Common myeloid progenitor, CD34-positive (primary cell): ENCODE measurements around the gene ARFGEF2.

Experiments used
- CTCF ChIA-PET: fragments of 350-600 bp; sonication (Branson Sonifier 250); formaldehyde crosslinking; loops from one replicate; lab custom pipeline; 2021; ENCODE audit warnings: antibody characterized with exemption; lab: Charles Lee
- POLR2A ChIA-PET: fragments of 350-600 bp; sonication (Branson Sonifier 250); formaldehyde crosslinking; loops from one replicate; lab custom pipeline; 2021; ENCODE audit warnings: antibody characterized with exemption; lab: Charles Lee
- DNase-seq, 3 donors: peaks; one replicate each; pipeline versions ENCODE4 v3.0.0 to v3.0.0-alpha.2; 2013
- H3K27ac ChIP-seq, 2 experiments: 1 replicate in 1 of 2; 2 replicates in 1 of 2; pipeline ENCODE4 v1.7.0; 2013; ENCODE audit warnings: inconsistent platforms in 2 of 2, low read length in 2 of 2, mild to moderate bottlenecking in 2 of 2, low read depth in 1 of 2, moderate library complexity in 1 of 2; ENCODE audit not compliant: severe bottlenecking in 2 of 2, insufficient read depth in 1 of 2, poor library complexity in 1 of 2
- H3K27me3 ChIP-seq, 5 experiments: replicated peaks in 2 of 5; 1 replicate in 3 of 5; 2 replicates in 2 of 5; pipeline versions ENCODE4 v1.6.1 to v1.7.0; 2013; ENCODE audit warnings: low read length in 4 of 5, mild to moderate bottlenecking in 2 of 5, moderate library complexity in 2 of 5, inconsistent platforms in 1 of 5; ENCODE audit not compliant: insufficient read depth in 5 of 5, control insufficient read depth in 4 of 5
- H3K36me3 ChIP-seq, 4 experiments: 1 replicate in 2 of 4; 2 replicates in 2 of 4; pipeline versions ENCODE4 v1.6.1 to v1.7.0; 2013; ENCODE audit warnings: low read length in 3 of 4, control low read depth in 1 of 4, mild to moderate bottlenecking in 1 of 4; ENCODE audit not compliant: control insufficient read depth in 4 of 4, insufficient read depth in 4 of 4
- H3K4me1 ChIP-seq, 4 experiments: 1 replicate in 3 of 4; 2 replicates in 1 of 4; pipeline versions ENCODE4 v1.6.1 to v1.7.1; 2013; ENCODE audit warnings: low read length in 3 of 4, mild to moderate bottlenecking in 3 of 4, control low read depth in 1 of 4, inconsistent platforms in 1 of 4, moderate library complexity in 1 of 4; ENCODE audit not compliant: control insufficient read depth in 4 of 4, insufficient read depth in 4 of 4; ENCODE audit errors: control extremely low read depth in 1 of 4
- H3K4me3 ChIP-seq, 7 experiments: 1 replicate in 4 of 7; 2 replicates in 3 of 7; pipeline versions ENCODE4 v1.5.1 to v1.7.0; 2013; ENCODE audit warnings: mild to moderate bottlenecking in 7 of 7, low read length in 6 of 7, moderate library complexity in 6 of 7, inconsistent platforms in 2 of 7, low read depth in 2 of 7, control low read depth in 1 of 7; ENCODE audit not compliant: insufficient read depth in 4 of 7, control insufficient read depth in 1 of 7; ENCODE audit errors: extremely low read depth in 1 of 7
- H3K9me3 ChIP-seq, 5 experiments: 1 replicate in 4 of 5; 2 replicates in 1 of 5; pipeline versions ENCODE4 v1.6.1 to v1.7.1; 2013; ENCODE audit warnings: low read length in 4 of 5, mild to moderate bottlenecking in 2 of 5, inconsistent platforms in 1 of 5, low read depth in 1 of 5, moderate library complexity in 1 of 5; ENCODE audit not compliant: control insufficient read depth in 4 of 5, insufficient read depth in 2 of 5; ENCODE audit errors: control extremely low read depth in 1 of 5
- WGBS: methylation state at CpG from one replicate; pipeline ENCODE4 v1.1.5; 2013; ENCODE audit not compliant: insufficient coverage; 5-methylcytosine and 5-hydroxymethylcytosine counted together

ARFGEF2 gene

DNA sequence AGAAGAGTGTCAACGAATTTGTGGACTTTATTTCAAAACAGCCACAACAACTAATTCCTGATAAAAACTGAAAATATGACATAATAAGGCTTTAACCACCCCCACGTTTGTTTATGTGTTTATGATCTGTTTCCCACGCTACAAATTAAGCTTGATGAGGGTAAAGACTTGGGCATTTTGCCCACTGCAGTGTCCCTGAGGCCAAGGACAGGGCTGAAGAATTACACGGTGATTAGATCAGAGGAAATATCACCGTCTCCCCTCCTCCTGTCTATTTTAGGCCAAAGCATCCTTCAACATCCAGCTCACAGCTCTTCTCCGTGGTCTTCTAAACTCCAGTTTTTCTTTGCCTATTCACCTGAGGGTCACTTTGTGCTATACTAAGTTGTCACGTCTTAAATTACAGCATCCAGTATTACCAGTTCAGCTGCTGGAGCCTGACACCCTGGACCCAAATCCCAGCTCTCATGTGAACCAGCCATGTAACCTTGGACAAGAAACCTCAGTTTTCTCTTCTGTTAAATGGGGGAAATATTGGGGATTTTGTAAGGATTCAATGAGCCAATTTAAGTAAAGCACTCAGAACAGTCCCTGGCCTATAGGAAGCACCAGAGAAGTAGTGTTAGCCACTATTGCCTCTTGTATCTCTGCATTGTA, 15.2 kb upstream of the ARFGEF2 start:
- no peak overlapping the region for H3K27ac ChIP-seq
- ChIA-PET POLR2A (interaction anchor here (1.0 kb wide), 1 partner anchor 170 kb away, joined by 3 read pairs; no protein-coding TSS in a partner anchor), CTCF (interaction anchor here (0.7 to 8.4 kb wide), 11 partner anchors 10 to 258 kb away, joined by 3 to 88 read pairs (median 8); no protein-coding TSS in a partner anchor)
- H3K27me3 ChIP-seq: no peaks in the 10 kb centered on the region
- H3K4me3 ChIP-seq: no peak overlapping the region
- DNase-seq: no peak
- peaks cover 0 to 8% (median 0%) of the 10 kb centered on the region in 5 experiments for H3K9me3 ChIP-seq
- peaks cover 3 to 16% (median 6%) of the 10 kb centered on the region in 4 experiments for H3K4me1 ChIP-seq
- H3K36me3 ChIP-seq: no peaks in the 10 kb centered on the region
- 84% methylated on average over 7 of the region's 7 CpGs for WGBS

DNA sequence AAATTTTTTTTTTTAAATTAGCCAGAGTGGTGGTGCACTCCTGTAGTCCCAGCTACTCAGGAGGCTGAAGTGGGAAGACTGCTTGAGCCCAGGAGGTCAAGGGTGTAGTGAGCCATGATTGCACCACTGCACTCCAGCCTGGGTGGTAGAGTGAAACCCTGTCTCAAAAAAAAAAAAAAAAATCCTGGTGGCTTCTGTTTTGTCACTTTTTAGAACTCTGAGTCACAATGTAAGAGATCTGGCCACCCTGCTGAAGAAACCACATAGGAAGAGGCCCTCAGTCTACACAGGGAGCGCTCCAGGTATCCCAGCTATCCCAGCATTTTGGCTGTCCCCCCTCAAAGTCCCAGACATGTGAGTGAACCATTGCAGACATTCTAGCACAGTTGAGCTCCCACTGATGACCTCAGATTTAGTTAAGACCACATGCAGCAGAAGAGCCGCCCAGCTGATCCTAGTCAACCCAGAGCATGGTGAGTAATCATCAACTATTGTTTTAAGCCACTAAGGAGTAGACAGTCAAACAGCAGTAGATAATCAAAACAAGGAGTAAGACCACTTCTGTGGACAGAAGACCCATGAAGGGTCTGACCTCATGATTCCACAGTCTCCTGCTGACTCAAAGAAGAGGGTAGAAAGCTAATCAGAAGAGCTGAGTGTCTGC, 12.7 kb upstream of the ARFGEF2 start:
- no peak overlapping the region for H3K4me3 ChIP-seq
- POLR2A ChIA-PET: interaction anchor here (0.7 kb wide), 1 partner anchor 117 kb away, joined by 3 read pairs; no protein-coding TSS in a partner anchor
- DNase-seq: no peak
- H3K4me1 ChIP-seq: peaks cover 3 to 8% (median 5%) of the 10 kb centered on the region in 4 experiments
- H3K9me3 ChIP-seq: peaks cover 0 to 8% (median 0%) of the 10 kb centered on the region in 5 experiments
- H3K27me3 ChIP-seq: no peaks in the 10 kb centered on the region
- 80% methylated on average over 2 of the region's 2 CpGs for WGBS
- H3K27ac ChIP-seq: no peak overlapping the region
- CTCF ChIA-PET: interaction anchor here (1.0 to 8.4 kb wide), 4 partner anchors 9 to 252 kb away, joined by 3 to 88 read pairs (median 4); no protein-coding TSS in a partner anchor
- H3K36me3 ChIP-seq: no peaks in the 10 kb centered on the region

GRCh38 chr20:48909910-48910309, 11.6 kb upstream of the ARFGEF2 start:
- Histone ChIP-seq H3K36me3 (no peaks in the 10 kb centered on the region), H3K4me3 (no peak overlapping the region), H3K27ac (no peak overlapping the region), H3K9me3 (peaks cover 0 to 8% (median 0%) of the 10 kb centered on the region in 5 experiments), H3K27me3 (no peaks in the 10 kb centered on the region), H3K4me1 (peaks cover under 1 to 5% (median under 1%) of the 10 kb centered on the region in 4 experiments)
- DNase-seq: no peak
- no CpG with 5 or more reads among the region's 2 CpGs for WGBS
- POLR2A ChIA-PET: no interaction called here
- CTCF ChIA-PET: interaction anchor here (1.0 to 8.4 kb wide), 3 partner anchors 17 to 253 kb away, joined by 3 to 88 read pairs (median 4); no protein-coding TSS in a partner anchor

DNA sequence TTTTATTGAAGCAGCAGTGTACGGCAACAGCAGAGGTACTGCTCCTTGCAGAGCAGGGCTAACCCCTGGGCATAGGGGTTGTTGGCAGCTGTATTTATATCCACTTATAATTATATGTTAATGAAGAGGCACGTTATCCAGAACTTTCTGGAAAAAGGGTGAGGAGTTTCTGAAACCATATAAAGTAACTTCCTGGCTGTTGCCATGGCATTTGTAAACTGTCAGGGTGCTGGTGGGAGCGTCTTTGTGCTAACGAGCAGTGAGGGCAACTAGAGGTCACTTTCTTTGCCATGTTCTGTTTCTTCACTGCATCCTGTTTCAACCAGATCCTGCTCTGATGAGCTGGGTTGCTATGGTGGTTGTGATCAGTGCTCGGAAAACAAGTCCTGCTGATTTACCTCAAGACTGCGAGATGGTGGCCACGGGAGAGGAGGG, 11.1 kb upstream of the ARFGEF2 start:
- no peak overlapping the region for H3K27ac ChIP-seq
- peaks cover 0 to 8% (median 0%) of the 10 kb centered on the region in 5 experiments for H3K9me3 ChIP-seq
- H3K4me3 ChIP-seq: no peak overlapping the region
- H3K4me1 ChIP-seq: peaks cover 0 to 5% (median 0%) of the 10 kb centered on the region in 4 experiments
- ChIA-PET POLR2A (no interaction called here), CTCF (interaction anchor here (1.4 to 8.4 kb wide), 2 partner anchors 17 to 254 kb away, joined by 4 to 88 read pairs; no protein-coding TSS in a partner anchor)
- no peaks in the 10 kb centered on the region for H3K27me3 ChIP-seq
- WGBS: 87% methylated on average over 5 of the region's 7 CpGs
- H3K36me3 ChIP-seq: no peaks in the 10 kb centered on the region
- DNase-seq: peak in 2 of 3 donors; percentile 64 to 68

DNA sequence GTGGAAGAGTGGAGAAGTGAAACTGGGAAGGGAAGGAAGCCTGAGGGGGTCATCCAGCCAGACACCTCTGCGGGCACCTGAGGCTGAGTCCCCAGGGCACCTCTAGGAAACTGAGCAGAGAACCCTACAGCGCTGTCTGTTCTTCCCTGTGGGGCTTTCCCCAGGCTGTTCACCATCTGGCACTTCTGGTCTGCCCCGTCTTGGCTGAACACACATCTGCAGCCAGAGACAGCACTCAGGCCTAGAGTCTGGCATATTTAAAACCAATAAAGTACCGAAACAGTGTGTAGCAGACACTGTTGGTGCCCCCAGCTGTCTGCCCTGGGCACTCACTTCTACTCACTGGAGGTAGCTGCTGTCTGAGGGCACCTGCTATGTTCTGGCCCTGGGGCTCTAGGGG, 9.4 kb upstream of the ARFGEF2 start:
- ChIA-PET CTCF (interaction anchor here (1.5 kb wide), 1 partner anchor 252 kb away, joined by 3 read pairs; no protein-coding TSS in a partner anchor), POLR2A (no interaction called here)
- Histone ChIP-seq H3K36me3 (no peaks in the 10 kb centered on the region), H3K4me1 (peaks cover 0 to 5% (median 0%) of the 10 kb centered on the region in 4 experiments), H3K27ac (no peak overlapping the region), H3K4me3 (no peak overlapping the region), H3K27me3 (no peaks in the 10 kb centered on the region), H3K9me3 (peaks cover 0 to 8% (median 0%) of the 10 kb centered on the region in 5 experiments)
- DNase-seq: no peak
- WGBS: 96% methylated on average over 4 of the region's 4 CpGs

DNA sequence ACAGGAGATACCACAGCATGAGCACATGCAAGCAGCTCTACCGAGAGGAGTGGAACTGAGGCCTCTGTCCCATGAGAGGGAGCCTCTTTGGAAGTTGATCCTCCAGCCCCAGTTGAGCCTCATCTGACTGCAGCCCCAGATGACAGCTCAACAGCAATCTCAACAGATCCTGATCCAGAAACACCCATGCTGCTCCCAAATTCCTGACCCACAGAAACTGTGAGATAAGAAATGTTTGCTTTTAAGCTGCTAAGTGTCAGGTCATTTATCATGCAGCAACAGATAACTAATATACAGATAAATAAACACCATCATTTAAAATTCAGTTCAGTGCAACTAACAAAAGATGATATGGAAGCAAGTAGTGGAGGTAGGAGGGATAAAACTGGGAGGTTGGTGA, 4.8 kb upstream of the ARFGEF2 start:
- DNase-seq: no peak
- Histone ChIP-seq H3K9me3 (no peaks in the 10 kb centered on the region), H3K4me1 (peaks cover 0 to 16% (median 12%) of the 10 kb centered on the region in 4 experiments), H3K27me3 (no peaks in the 10 kb centered on the region), H3K4me3 (no peak overlapping the region), H3K27ac (no peak overlapping the region), H3K36me3 (no peaks in the 10 kb centered on the region)
- ChIA-PET CTCF (interaction anchor here (2.1 to 2.2 kb wide), 2 partner anchors 12 to 259 kb away, joined by 7 read pairs; no protein-coding TSS in a partner anchor), POLR2A (no interaction called here)
- WGBS: 100% methylated on average over 1 of the region's 1 CpG
